Stimulated activated CD8-positive, alpha-beta memory T cell treated with anti-CD3 and anti-CD28 coated beads, Interleukin-7, amount 100 ng/mL, for 4 hours (primary cell): Measurements from ENCODE around the gene MPC1.
"Not testable (repeated sequence)": the region's sequence is repeated elsewhere in the genome, so short reads cannot be mapped to it uniquely, and the experiment has no call there.

Source experiments
- DNase-seq, 2 donors: peaks; one replicate each; pipeline ENCODE4 v3.0.0-alpha.2; 2020; ENCODE audit warnings: low read depth in 2 of 2

Gene MPC1

GRCh38 chr6:166381381-166381732 lies 1.4 kb downstream of the MPC1 start:
- no peak for DNase-seq

DNA sequence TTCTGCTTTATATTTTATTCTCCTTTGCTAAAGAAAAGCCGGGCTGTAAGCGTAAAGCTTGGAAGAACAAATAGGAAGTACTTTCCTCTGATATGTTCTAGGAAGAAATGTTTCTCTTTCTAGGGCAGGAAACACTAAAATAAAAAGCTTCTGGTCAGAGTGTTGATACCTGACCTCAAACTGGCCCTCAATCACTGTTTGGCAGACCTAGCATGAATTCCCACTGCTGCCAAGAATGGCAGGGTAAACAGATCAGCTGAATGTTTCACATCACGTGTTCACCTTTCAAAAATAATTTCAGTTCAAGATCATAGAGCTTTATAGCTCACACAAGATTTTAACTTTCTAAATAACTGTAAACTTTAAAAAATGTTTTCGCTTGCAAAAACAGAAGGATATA lies 2.9 kb downstream of the MPC1 start:
- DNase-seq, result no peak

- no peak for DNase-seq
Measured at GRCh38 chr6:166379103-166379586, 3.6 kb downstream of the MPC1 start.

GRCh38 chr6:166377721-166378120 lies 5.0 kb downstream of the MPC1 start:
- no peak for DNase-seq

DNA sequence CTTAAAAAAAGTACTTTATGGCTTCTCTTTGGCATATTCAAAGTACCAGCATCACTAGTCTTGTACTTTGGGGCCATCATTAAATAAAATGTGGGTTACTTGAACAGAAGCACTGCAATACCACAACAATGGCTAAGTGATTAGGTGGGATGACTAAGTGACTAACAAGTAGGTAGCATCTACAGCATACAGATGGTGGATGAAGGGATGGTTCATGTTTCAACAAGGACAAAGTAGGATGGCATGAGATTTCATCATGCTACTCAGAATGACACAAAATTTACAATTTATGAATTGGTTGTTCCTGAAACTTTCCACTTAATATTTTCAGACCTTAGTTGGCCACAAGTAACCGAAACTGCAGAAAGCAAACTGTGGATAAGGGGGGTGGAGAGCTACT lies 7.7 kb downstream of the MPC1 start:
- DNase-seq, result no peak

DNA sequence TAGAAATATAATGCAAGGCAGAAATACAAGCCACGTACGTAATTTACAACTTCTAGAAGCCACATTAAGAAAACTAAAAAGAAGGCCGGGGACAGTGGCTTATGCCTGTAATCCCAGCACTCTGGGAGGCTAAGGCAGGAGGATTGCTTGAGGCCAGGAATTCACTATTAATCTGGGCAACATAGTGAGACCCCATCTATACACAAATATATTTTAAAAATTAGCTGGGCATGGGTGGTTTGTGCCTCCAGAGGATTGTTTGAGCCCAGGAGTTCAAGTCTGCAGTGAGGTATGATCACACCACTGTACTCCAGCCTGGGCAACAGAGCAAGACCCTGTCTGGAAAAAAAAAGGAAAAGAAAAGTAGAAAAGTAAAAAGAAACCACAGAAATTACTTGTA lies 12.3 kb downstream of the MPC1 start:
- DNase-seq, result no peak

- no peak for DNase-seq
Measured at GRCh38 chr6:166369782-166370181, 13.0 kb downstream of the MPC1 start.

- DNase-seq, result no peak
Measured at GRCh38 chr6:166366921-166367320, 15.8 kb downstream of the MPC1 start.

- no peak for DNase-seq
Measured at GRCh38 chr6:166365806-166366205, 16.9 kb downstream of the MPC1 start.

DNA sequence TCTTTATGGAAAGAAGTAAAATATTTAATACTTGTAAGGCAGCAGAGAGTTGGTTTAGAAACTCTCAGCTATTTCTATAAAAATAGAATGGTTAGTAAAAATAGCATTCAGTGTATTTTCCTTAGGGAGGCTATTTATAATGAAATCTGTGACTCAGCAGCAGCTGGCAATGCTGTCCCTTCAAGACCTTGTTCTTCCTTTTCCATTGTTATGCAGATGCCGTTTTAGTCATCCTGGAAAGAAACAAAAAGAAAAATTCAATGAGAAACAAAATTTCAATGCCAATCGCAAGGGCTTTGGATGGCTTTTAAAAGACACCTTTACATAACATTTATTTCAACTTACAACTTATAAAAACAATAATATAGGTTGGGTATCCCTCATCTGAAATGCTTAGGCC lies 17.5 kb downstream of the MPC1 start:
- DNase-seq, result no peak

DNA sequence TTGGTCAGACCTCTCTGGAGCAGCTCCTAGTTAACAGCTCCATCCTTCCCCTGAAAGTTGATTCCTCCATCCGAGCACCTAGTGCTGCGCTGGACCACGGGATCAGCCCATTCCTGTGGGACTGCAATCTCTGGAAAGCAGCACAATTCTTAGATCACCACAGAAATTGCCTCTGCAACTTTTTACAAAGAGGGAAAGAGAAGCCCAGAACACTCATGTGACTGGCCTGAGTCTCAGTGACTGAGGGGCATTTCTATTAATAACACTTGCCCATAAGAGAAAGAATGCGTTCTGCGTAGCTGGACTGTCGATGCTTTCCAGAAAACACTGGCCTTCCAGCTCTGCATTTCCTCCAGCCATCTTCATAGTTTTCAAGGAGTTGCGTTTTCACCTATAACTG lies 18.3 kb downstream of the MPC1 start:
- no peak for DNase-seq

GRCh38 chr6:166362427-166362826 lies 20.3 kb downstream of the MPC1 start:
- DNase-seq, result not testable (repeated sequence)

GRCh38 chr6:166361077-166361429 lies 21.7 kb downstream of the MPC1 start:
- no peak for DNase-seq

DNA sequence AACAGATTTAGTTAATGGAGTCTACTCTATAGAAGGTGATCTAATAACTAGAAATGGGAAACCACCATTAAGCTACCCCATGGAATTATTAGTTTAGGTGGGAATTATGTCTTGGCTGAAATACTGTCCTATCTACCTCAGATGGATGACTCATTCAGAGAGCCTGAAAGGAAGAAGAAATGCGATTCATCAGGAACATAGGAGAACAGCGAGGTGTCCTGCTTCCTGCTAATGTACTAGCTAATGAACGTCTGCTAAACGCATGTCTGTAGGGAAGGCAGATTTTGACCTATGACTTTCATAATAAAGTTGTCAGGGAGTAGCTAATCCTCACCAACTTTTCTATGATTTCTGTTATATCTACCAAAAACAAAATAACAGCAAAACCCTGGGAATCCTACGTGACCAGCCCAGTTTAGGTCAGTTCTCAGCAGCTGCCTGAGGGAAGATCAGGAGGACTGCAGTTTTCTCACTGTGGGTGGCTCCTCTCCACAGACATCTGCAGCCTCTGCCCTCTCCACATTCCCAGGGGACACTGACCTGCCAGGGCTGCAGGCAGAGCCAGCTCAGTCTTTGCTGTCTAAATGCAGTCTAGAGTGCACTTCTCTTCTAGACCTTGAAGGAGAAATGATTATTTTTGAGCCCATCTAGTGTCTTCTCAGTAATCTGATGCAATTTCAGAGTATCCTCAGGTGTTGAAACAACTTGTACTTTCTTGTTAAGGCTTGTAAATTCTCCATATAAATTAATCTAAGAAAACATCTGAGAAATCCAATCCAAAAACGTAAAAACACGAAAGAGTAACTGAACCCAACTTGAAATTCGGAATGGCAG lies 22.3 kb downstream of the MPC1 start:
- DNase-seq, result no peak

- DNase-seq, result no peak
Measured at GRCh38 chr6:166355552-166355951, 27.2 kb downstream of the MPC1 start.

GRCh38 chr6:166354965-166355364 lies 27.8 kb downstream of the MPC1 start:
- DNase-seq, result no peak

DNA sequence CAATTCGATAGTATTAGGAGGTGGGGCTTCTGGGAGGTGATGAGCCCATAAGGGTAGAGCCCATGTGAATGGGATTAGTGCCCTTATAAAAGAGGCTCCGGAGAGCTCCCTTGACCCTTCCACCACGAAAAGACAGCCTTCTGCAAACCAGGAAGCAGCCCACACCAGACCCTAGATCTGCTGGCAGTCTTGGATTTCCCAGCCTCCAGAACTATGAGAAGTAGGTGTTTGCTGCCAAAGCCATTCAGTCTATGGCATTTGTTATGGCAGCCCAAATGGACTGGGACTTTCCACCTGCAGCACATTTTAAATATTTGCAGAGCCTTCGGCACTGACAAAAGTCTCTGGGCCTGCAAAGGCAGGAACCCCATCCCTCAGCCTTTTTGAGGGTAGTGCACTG lies 28.6 kb downstream of the MPC1 start:
- DNase-seq, result no peak

GRCh38 chr6:166353507-166353906 lies 29.2 kb downstream of the MPC1 start:
- DNase-seq, result no peak

DNA sequence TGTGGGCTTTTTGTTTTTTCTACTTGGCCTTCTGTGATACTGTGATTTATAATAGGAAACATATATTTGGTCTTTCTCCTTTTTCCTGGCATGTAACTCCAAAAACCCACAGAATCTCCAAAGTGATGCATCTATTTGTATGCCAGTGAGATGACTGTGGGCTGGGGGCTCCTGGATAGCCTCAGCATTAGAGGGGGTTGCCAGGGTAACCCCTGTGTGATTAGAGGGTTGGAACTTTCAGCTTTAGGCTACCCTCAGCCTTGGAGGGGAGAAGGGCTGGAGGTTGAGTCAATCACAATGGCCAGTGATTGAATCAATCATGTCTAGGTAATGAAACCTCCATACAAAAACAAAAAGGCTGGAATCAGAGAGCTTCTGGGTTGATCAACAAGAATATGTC lies 29.8 kb downstream of the MPC1 start:
- no peak for DNase-seq

DNA sequence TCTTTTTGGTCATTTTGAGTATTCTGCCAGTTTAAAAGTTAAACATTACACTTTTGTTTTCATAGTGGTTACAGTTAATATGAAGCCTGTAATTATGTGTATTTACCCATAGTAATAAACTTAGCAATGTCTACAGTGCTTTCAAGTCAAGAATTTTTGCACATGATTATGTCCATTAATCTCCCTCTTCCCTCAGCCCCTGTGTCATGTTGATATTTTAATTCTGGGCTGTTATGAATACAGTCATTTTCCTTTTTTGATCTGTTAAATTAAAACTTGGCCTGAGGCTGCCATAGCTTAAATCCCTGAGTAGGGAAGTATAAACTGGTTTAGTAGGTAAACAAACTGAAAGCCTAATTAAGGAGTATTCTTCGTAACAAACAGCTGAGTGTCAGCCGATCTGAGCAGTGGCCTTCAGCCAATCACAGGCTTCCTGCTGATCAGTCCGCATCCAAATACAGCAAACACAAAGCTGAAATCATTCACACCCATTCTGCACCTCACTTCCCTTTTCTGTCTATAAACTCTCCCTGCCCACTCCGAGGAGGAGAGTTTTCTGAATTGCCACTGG lies 30.9 kb downstream of the MPC1 start:
- no peak for DNase-seq

GRCh38 chr6:166348305-166348949 lies 34.3 kb downstream of the MPC1 start:
- no peak for DNase-seq

DNA sequence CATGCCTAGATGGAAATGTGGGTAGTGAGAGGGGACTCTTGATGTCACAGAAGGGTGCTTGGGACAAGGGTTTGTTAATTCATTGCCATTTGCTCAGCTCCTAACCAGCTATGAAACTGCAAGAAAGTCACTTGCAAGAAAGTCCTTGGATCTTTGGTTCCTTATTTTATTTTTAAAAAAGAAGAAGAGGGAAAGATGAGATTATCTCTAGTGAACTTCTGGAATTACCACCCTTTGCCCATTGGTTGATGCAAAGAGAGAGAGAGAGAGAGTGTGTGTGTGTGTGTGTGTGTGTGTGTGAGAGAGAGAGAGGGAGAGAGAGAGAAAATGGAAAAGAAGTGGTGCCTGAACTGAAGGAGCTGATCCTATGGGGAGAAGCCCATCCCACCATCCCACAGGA lies 35.8 kb downstream of the MPC1 start:
- DNase-seq, result no peak

- no peak for DNase-seq
Measured at GRCh38 chr6:166346449-166346848, 36.3 kb downstream of the MPC1 start.
